Measurements from ENCODE around the gene ELP4. TPM values are rescaled to one million over a fixed set of nuclear protein-coding genes. Genes with fewer than 3 reads are reported as not detected.

The ELP4 gene
- total and polyA plus RNA-seq, 3 experiments from 2014 or later, result 18.4 to 23.2 (median 20.5) TPM

GRCh38 chr11:31747581-31747980 is 238.0 kb downstream of the ELP4 start:
- Histone ChIP-seq H3K4me3 (ENCODE audit: low read length) (no peak overlapping the region), H3K36me3 (ENCODE audit: insufficient read depth, low read length) (no peaks in the 10 kb centered on the region), H3K4me1 (ENCODE audit: insufficient read depth, low read length) (no peaks in the 10 kb centered on the region), H3K27ac (ENCODE audit: low read depth, low read length) (no peak overlapping the region), H3K27me3 (ENCODE audit: insufficient read depth, low read length, poor library complexity, severe bottlenecking) (no peaks in the 10 kb centered on the region), H3K9me3 (ENCODE audit: low read length) (no peaks in the 10 kb centered on the region)
- peaks cover 0 to 26% (median 4%) of the 10 kb centered on the region in 3 donors for H3K36me3 Mint-ChIP-seq
- no peak overlapping the region for H3K27ac Mint-ChIP-seq
- peaks cover 0 to 16% (median 6%) of the 10 kb centered on the region in 5 donors for H3K9me3 Mint-ChIP-seq
- H3K4me3 Mint-ChIP-seq, result no peak overlapping the region
- H3K4me1 Mint-ChIP-seq, result no peaks in the 10 kb centered on the region
- ChIA-PET POLR2A (no interaction called here), CTCF (no interaction called here)
- H3K27me3 Mint-ChIP-seq, result no peaks in the 10 kb centered on the region
- no peak for DNase-seq

GRCh38 chr11:31757260-31757835 is 247.8 kb downstream of the ELP4 start:
- H3K36me3 Mint-ChIP-seq, result peaks cover 0 to 4% (median 0%) of the 10 kb centered on the region in 3 donors
- no peaks in the 10 kb centered on the region for H3K36me3 ChIP-seq (ENCODE audit: insufficient read depth, low read length)
- ChIA-PET CTCF (no interaction called here), POLR2A (no interaction called here)
- H3K4me1 Mint-ChIP-seq, result no peaks in the 10 kb centered on the region
- H3K4me1 ChIP-seq (ENCODE audit: insufficient read depth, low read length), result no peaks in the 10 kb centered on the region
- no peaks in the 10 kb centered on the region for H3K9me3 Mint-ChIP-seq
- H3K27me3 ChIP-seq (ENCODE audit: insufficient read depth, low read length, poor library complexity, severe bottlenecking), result no peaks in the 10 kb centered on the region
- H3K27ac ChIP-seq (ENCODE audit: low read depth, low read length), result no peak overlapping the region
- H3K9me3 ChIP-seq (ENCODE audit: low read length), result no peaks in the 10 kb centered on the region
- H3K4me3 Mint-ChIP-seq, result no peak overlapping the region
- DNase-seq, result no peak
- no peak overlapping the region for H3K27ac Mint-ChIP-seq
- no peaks in the 10 kb centered on the region for H3K27me3 Mint-ChIP-seq
- no peak overlapping the region for H3K4me3 ChIP-seq (ENCODE audit: low read length)

DNA sequence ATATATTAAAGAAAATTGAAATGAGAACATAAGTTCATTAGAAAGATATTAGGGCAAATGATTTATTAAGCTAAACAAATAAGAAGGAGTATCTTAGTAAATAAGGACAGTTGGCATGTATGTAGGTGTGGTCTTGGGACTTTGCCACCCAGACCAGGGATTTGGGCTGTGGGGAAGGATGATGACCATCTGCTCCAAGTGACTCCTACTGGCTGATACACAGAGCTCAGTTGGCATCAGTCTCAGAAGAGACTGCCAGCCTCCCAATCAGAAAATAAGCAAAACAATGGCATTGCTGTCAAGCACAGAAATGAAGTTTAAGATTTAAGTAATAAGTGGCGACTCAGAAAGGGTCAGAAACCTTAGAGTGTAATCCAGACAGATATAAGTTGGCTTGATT is 252.1 kb downstream of the ELP4 start:
- no peaks in the 10 kb centered on the region for H3K9me3 ChIP-seq (ENCODE audit: low read length)
- no peaks in the 10 kb centered on the region for H3K27me3 ChIP-seq (ENCODE audit: insufficient read depth, low read length, poor library complexity, severe bottlenecking)
- ChIA-PET CTCF (no interaction called here), POLR2A (no interaction called here)
- no peaks in the 10 kb centered on the region for H3K4me1 ChIP-seq (ENCODE audit: insufficient read depth, low read length)
- Mint-ChIP-seq H3K9me3 (no peaks in the 10 kb centered on the region), H3K36me3 (peaks cover 0 to 3% (median 2%) of the 10 kb centered on the region in 3 donors), H3K4me1 (no peaks in the 10 kb centered on the region), H3K4me3 (no peak overlapping the region), H3K27ac (no peak overlapping the region), H3K27me3 (no peaks in the 10 kb centered on the region)
- DNase-seq, result no peak
- H3K4me3 ChIP-seq (ENCODE audit: low read length), result no peak overlapping the region
- no peaks in the 10 kb centered on the region for H3K36me3 ChIP-seq (ENCODE audit: insufficient read depth, low read length)
- H3K27ac ChIP-seq (ENCODE audit: low read depth, low read length), result no peak overlapping the region

DNA sequence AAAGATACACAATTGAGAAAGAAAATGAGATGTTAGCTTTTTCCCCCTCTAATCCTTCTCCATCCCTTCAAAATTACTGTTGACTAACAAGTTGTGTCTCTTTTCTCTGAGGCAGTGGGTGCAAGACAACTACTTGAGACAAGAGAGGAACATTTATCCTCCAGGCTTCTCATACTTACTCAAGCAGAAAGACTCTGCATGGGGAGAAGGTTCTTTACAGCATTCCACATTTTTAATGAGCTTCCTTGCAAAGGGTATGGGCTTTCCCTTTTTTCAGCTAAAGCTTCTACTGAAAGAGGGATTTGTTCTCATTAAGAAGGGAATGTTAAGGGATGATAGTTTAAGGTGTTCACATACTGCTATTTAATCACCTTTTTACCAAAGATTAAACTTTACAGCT is 253.7 kb downstream of the ELP4 start:
- Mint-ChIP-seq H3K9me3 (no peaks in the 10 kb centered on the region), H3K27me3 (no peaks in the 10 kb centered on the region), H3K36me3 (peaks cover 0 to 3% (median 2%) of the 10 kb centered on the region in 3 donors), H3K27ac (no peak overlapping the region), H3K4me1 (no peaks in the 10 kb centered on the region), H3K4me3 (no peak overlapping the region)
- Histone ChIP-seq H3K4me3 (ENCODE audit: low read length) (no peak overlapping the region), H3K4me1 (ENCODE audit: insufficient read depth, low read length) (no peaks in the 10 kb centered on the region), H3K27me3 (ENCODE audit: insufficient read depth, low read length, poor library complexity, severe bottlenecking) (no peaks in the 10 kb centered on the region), H3K36me3 (ENCODE audit: insufficient read depth, low read length) (no peaks in the 10 kb centered on the region), H3K27ac (ENCODE audit: low read depth, low read length) (no peak overlapping the region), H3K9me3 (ENCODE audit: low read length) (no peaks in the 10 kb centered on the region)
- DNase-seq, result no peak
- POLR2A ChIA-PET, result no interaction called here
- CTCF ChIA-PET, result no interaction called here

DNA sequence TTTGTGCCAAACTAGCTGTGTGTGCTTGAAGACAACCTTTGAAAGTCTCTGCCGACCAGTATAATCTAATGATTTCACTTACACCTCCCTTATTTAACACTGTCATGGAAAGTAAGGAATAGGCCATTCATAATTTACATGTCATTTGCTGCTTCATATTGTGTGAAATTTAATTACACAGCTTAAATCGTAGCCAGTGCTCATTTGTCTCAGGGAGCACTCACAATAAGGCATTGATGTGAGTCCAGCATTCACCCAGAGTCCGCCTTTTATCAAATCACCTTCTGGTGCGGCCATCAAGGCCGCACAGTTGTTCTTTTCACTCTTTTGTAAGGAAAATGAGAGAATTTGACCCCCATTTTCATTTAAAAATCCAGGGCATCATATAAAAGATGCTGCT is 254.7 kb downstream of the ELP4 start:
- no peaks in the 10 kb centered on the region for H3K36me3 ChIP-seq (ENCODE audit: insufficient read depth, low read length)
- Mint-ChIP-seq H3K4me3 (no peak overlapping the region), H3K27me3 (no peaks in the 10 kb centered on the region), H3K4me1 (no peaks in the 10 kb centered on the region), H3K27ac (no peak overlapping the region), H3K36me3 (peaks cover 0 to 3% (median 2%) of the 10 kb centered on the region in 3 donors), H3K9me3 (no peaks in the 10 kb centered on the region)
- H3K9me3 ChIP-seq (ENCODE audit: low read length), result no peaks in the 10 kb centered on the region
- H3K4me1 ChIP-seq (ENCODE audit: insufficient read depth, low read length), result no peaks in the 10 kb centered on the region
- H3K27ac ChIP-seq (ENCODE audit: low read depth, low read length), result no peak overlapping the region
- ChIA-PET POLR2A (no interaction called here), CTCF (no interaction called here)
- H3K27me3 ChIP-seq (ENCODE audit: insufficient read depth, low read length, poor library complexity, severe bottlenecking), result no peaks in the 10 kb centered on the region
- no peak overlapping the region for H3K4me3 ChIP-seq (ENCODE audit: low read length)
- no peak for DNase-seq

- POLR2A ChIA-PET, result no interaction called here
- no peaks in the 10 kb centered on the region for H3K4me1 Mint-ChIP-seq
These were observed 255.2 kb downstream of the ELP4 start for GRCh38 chr11:31764766-31765165.

DNA sequence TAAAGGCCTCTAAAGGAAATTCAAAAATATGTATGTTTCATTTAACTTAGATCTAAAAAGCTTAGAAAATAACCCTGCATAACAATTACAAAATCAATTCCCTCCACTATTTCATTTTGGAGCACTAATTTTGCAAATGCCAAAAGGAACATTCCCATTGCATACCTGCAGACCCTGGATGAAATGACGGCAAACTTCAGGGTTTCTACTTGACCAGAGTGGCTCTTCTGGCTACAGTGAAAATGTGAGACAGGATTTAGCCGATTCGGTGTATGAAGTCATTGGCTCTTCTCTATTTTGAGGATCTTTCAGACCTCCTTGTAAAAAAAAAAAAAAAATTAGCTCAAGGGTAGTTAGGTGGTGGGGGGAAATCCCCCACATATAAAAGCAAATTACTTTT is 257.5 kb downstream of the ELP4 start:
- Mint-ChIP-seq H3K36me3 (peaks cover 5 to 9% (median 6%) of the 10 kb centered on the region in 3 donors), H3K4me1 (no peaks in the 10 kb centered on the region), H3K4me3 (no peak overlapping the region), H3K9me3 (no peaks in the 10 kb centered on the region), H3K27ac (no peak overlapping the region), H3K27me3 (no peaks in the 10 kb centered on the region)
- H3K36me3 ChIP-seq (ENCODE audit: insufficient read depth, low read length), result no peaks in the 10 kb centered on the region
- DNase-seq, result no peak
- POLR2A ChIA-PET, result no interaction called here
- no peaks in the 10 kb centered on the region for H3K9me3 ChIP-seq (ENCODE audit: low read length)
- H3K27ac ChIP-seq (ENCODE audit: low read depth, low read length), result no peak overlapping the region
- no peaks in the 10 kb centered on the region for H3K4me1 ChIP-seq (ENCODE audit: insufficient read depth, low read length)
- CTCF ChIA-PET, result no interaction called here
- H3K27me3 ChIP-seq (ENCODE audit: insufficient read depth, low read length, poor library complexity, severe bottlenecking), result no peaks in the 10 kb centered on the region
- H3K4me3 ChIP-seq (ENCODE audit: low read length), result no peak overlapping the region

More at GRCh38 chr11:31764766-31765165, 255.2 kb downstream of the ELP4 start:
- Mint-ChIP-seq H3K36me3 (peaks cover 0 to 3% (median 2%) of the 10 kb centered on the region in 3 donors), H3K9me3 (no peaks in the 10 kb centered on the region), H3K27ac (no peak overlapping the region), H3K4me3 (no peak overlapping the region), H3K27me3 (no peaks in the 10 kb centered on the region)
- Histone ChIP-seq H3K27me3 (ENCODE audit: insufficient read depth, low read length, poor library complexity, severe bottlenecking) (no peaks in the 10 kb centered on the region), H3K27ac (ENCODE audit: low read depth, low read length) (no peak overlapping the region), H3K4me1 (ENCODE audit: insufficient read depth, low read length) (no peaks in the 10 kb centered on the region), H3K9me3 (ENCODE audit: low read length) (no peaks in the 10 kb centered on the region), H3K36me3 (ENCODE audit: insufficient read depth, low read length) (no peaks in the 10 kb centered on the region), H3K4me3 (ENCODE audit: low read length) (no peak overlapping the region)
- DNase-seq, result no peak
- CTCF ChIA-PET, result no interaction called here

DNA sequence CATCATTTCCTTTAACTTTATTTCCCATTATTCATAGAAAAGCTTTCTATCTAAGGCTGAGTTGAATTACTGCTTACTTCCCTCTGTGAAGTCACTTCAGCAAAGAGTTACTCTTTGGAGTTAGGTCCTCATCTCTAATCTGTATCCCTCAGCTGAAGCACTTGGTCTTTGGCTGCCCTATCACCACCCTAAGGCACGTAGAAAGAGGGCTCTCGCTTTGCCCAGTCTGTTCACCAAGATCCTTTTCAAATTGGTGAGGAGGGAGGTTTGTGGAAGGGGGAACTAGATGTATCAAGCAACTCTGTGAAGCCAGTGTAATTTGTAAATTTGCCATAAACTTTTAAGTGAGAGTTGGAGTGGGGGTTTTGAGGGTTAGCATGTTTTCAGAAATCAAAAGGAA is 258.1 kb downstream of the ELP4 start:
- H3K27ac ChIP-seq (ENCODE audit: low read depth, low read length), result no peak overlapping the region
- H3K36me3 Mint-ChIP-seq, result peaks cover 8 to 14% (median 8%) of the 10 kb centered on the region in 3 donors
- H3K36me3 ChIP-seq (ENCODE audit: insufficient read depth, low read length), result no peaks in the 10 kb centered on the region
- H3K27ac Mint-ChIP-seq, result no peak overlapping the region
- DNase-seq, result no peak
- no peaks in the 10 kb centered on the region for H3K4me1 ChIP-seq (ENCODE audit: insufficient read depth, low read length)
- H3K4me3 ChIP-seq (ENCODE audit: low read length), result no peak overlapping the region
- no peaks in the 10 kb centered on the region for H3K9me3 Mint-ChIP-seq
- no peak overlapping the region for H3K4me3 Mint-ChIP-seq
- CTCF ChIA-PET, result no interaction called here
- H3K27me3 Mint-ChIP-seq, result no peaks in the 10 kb centered on the region
- H3K4me1 Mint-ChIP-seq, result no peaks in the 10 kb centered on the region
- no peaks in the 10 kb centered on the region for H3K27me3 ChIP-seq (ENCODE audit: insufficient read depth, low read length, poor library complexity, severe bottlenecking)
- no peaks in the 10 kb centered on the region for H3K9me3 ChIP-seq (ENCODE audit: low read length)
- POLR2A ChIA-PET, result no interaction called here

All from CD8-positive, alpha-beta memory T cell (primary cell).